Loucy (cell line): Measurements from ENCODE around the gene SGPP2.
"Not testable (repeated sequence)": the region's sequence is repeated elsewhere in the genome, so short reads cannot be mapped to it uniquely, and the experiment has no call there.

ENCODE experiments used
- H2AFZ ChIP-seq: fragments of 200-600 bp; sonication (generic); 2 replicates; pipeline ENCODE4 v1.6.0; 2016; ENCODE audit warnings: antibody characterized with exemption, mild to moderate bottlenecking, low read length, moderate library complexity
- H3F3A ChIP-seq: fragments of 200-600 bp; 2 replicates; pipeline ENCODE4 v1.6.0; 2016; ENCODE audit warnings: antibody characterized with exemption, low read depth, mild to moderate bottlenecking
- H3K27me3 ChIP-seq: fragments of 200-600 bp; sonication (generic); 2 replicates; pipeline ENCODE4 v1.6.1; 2014; ENCODE audit warnings: low read length, mild to moderate bottlenecking; ENCODE audit not compliant: insufficient read depth, poor library complexity, severe bottlenecking
- H3K36me3 ChIP-seq: fragments of 200-600 bp; sonication (generic); 2 replicates; pipeline ENCODE4 v1.6.1; 2016; ENCODE audit warnings: low read length; ENCODE audit not compliant: insufficient read depth
- H3K4me1 ChIP-seq: fragments of 200-600 bp; sonication (generic); 2 replicates; pipeline ENCODE4 v1.5.1; 2014; ENCODE audit warnings: low read length, mild to moderate bottlenecking; ENCODE audit not compliant: insufficient read depth, poor library complexity, severe bottlenecking
- H3K4me2 ChIP-seq: fragments of 200-600 bp; sonication (generic); 2 replicates; pipeline ENCODE4 v1.6.0; 2014; ENCODE audit warnings: antibody characterized with exemption, low read length, low read depth, mild to moderate bottlenecking; ENCODE audit not compliant: poor library complexity, severe bottlenecking
- H3K4me3 ChIP-seq: fragments of 200-600 bp; sonication (generic); 2 replicates; pipeline ENCODE4 v1.5.1; 2014; ENCODE audit warnings: low read length, mild to moderate bottlenecking, mixed read lengths; ENCODE audit not compliant: poor library complexity, severe bottlenecking
- H3K79me2 ChIP-seq: fragments of 200-600 bp; sonication (generic); 2 replicates; pipeline ENCODE4 v1.6.1; 2014; ENCODE audit warnings: low read length; ENCODE audit not compliant: insufficient read depth
- H3K9ac ChIP-seq: fragments of 200-600 bp; sonication (generic); 2 replicates; pipeline ENCODE4 v1.6.0; 2014; ENCODE audit warnings: mild to moderate bottlenecking, low read depth, low read length, moderate library complexity; ENCODE audit not compliant: poor library complexity, severe bottlenecking
- H3K9me2 ChIP-seq: fragments of 200-600 bp; sonication (generic); replicated peaks from 2 replicates; pipeline ENCODE4 v1.6.1; 2016; ENCODE audit warnings: low read depth, low read length, mixed read lengths
- H3K9me3 ChIP-seq: fragments of 200-600 bp; sonication (generic); 2 replicates; pipeline ENCODE4 v1.6.1; 2014; ENCODE audit warnings: mild to moderate bottlenecking, antibody characterized with exemption, low read length, low read depth; ENCODE audit not compliant: insufficient read depth
- H4K20me1 ChIP-seq: fragments of 200-600 bp; sonication (generic); 2 replicates; pipeline ENCODE4 v1.6.0; 2014; ENCODE audit warnings: antibody characterized with exemption, low read length, mild to moderate bottlenecking; ENCODE audit not compliant: insufficient read depth, poor library complexity, severe bottlenecking
- EZH2phosphoT487 ChIP-seq: fragments of 200-600 bp; IDR thresholded peaks from 2 replicates; pipeline ENCODE4 v1.6.1; 2018; ENCODE audit warnings: antibody characterized with exemption, mild to moderate bottlenecking, moderate library complexity, borderline replicate concordance
- TF ChIP-seq, protein P1 (sequence below): fragments of 200-600 bp; sonication (generic); conservative IDR thresholded peaks from 2 replicates; pipeline ENCODE4 v1.5.1; 2014; ENCODE audit warnings: mild to moderate bottlenecking, antibody characterized with exemption, low read length

The SGPP2 gene

DNA sequence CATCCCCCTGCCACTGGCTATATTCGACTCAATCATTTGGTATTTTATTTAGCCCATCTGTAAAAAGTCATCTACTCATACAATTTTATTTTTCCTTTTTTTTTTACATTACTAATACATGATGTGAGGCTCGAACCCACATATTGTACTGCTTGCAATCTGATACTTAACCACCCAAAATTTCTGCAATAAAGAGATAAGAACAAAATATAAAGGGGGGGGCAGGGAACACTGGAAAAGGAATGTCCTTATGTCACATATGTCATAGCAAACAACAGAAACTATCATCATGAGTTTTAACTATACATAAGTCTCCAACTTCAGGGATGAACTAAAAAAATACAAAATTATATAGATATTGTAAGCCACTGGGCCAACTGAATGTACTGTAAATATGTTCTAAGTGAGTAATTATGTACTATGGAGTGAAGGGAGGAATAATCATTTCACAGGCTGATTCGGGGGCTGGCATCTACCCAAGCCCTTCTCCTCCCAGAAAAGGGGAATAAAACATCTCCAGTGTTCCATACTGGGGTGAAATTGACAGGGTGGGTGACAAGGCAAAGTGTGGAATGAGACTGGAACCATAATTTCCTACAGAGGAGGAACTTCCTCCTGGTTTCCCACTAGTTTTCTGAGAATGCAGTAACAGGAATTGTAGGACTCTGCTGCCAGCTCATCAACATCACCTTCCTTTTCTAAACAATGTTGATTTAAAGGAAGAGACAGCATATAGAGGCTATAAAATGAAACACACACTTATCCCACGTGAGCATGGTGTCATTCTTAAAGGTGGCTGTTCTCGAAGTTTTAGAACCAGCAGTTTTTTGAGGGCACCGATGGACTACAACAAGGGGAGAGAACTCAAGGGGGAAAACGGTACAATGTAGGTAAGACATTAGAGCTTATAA, 152.1 kb downstream of the SGPP2 start:
- Histone ChIP-seq H3K4me1 (peaks cover 16% of the 10 kb centered on the region), H3K79me2 (peaks cover 4% of the 10 kb centered on the region; the same call in 1 of the 2 replicates)
- TF ChIP-seq EZH2phosphoT487: no peak
- TF ChIP-seq, protein P1, sequence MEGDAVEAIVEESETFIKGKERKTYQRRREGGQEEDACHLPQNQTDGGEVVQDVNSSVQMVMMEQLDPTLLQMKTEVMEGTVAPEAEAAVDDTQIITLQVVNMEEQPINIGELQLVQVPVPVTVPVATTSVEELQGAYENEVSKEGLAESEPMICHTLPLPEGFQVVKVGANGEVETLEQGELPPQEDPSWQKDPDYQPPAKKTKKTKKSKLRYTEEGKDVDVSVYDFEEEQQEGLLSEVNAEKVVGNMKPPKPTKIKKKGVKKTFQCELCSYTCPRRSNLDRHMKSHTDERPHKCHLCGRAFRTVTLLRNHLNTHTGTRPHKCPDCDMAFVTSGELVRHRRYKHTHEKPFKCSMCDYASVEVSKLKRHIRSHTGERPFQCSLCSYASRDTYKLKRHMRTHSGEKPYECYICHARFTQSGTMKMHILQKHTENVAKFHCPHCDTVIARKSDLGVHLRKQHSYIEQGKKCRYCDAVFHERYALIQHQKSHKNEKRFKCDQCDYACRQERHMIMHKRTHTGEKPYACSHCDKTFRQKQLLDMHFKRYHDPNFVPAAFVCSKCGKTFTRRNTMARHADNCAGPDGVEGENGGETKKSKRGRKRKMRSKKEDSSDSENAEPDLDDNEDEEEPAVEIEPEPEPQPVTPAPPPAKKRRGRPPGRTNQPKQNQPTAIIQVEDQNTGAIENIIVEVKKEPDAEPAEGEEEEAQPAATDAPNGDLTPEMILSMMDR: no peak

DNA sequence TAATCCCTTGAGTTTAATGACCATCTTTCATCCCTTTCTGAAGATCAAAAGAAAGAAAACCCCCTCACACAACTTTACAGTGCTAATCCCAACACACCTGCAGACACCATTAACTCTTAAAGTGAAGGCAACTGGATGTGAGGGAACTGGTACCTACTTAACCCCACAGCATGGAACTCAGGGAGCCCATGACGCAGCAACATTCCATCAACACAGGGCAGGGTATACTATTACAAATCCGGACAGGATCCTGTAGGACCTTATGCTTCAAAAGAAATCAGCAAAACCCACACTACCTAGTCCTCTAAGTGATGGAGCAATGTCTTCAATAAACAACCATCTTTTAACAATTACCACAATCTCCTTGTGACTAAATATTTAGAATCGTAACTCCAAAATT, 153.0 kb downstream of the SGPP2 start:
- H3K9me3 ChIP-seq: no peaks in the 10 kb centered on the region
- H2AFZ ChIP-seq: no peak overlapping the region
- no peaks in the 10 kb centered on the region for H4K20me1 ChIP-seq
- no peak overlapping the region for H3K9ac ChIP-seq
- no peaks in the 10 kb centered on the region for H3K9me2 ChIP-seq
- no peak overlapping the region for H3K4me2 ChIP-seq
- H3F3A ChIP-seq: no peaks in the 10 kb centered on the region
- no peaks in the 10 kb centered on the region for H3K27me3 ChIP-seq
- no peak overlapping the region for H3K4me3 ChIP-seq
- peaks cover 15% of the 10 kb centered on the region for H3K4me1 ChIP-seq
- peaks cover 11% of the 10 kb centered on the region; the same call in 1 of the 2 replicates for H3K36me3 ChIP-seq
- TF ChIP-seq, protein P1: no peak
- TF ChIP-seq EZH2phosphoT487: no peak
- H3K79me2 ChIP-seq: peaks cover 4% of the 10 kb centered on the region; the same call in 1 of the 2 replicates

More for the DNA sequence above, 152.1 kb downstream of the SGPP2 start:
- Histone ChIP-seq H3K27me3 (no peaks in the 10 kb centered on the region), H3K9me2 (no peaks in the 10 kb centered on the region), H3K4me3 (no peak overlapping the region), H3K4me2 (no peak overlapping the region), H3F3A (no peaks in the 10 kb centered on the region), H4K20me1 (no peaks in the 10 kb centered on the region), H3K9ac (no peak overlapping the region), H2AFZ (no peak overlapping the region), H3K36me3 (peaks cover 8% of the 10 kb centered on the region; the same call in 1 of the 2 replicates), H3K9me3 (no peaks in the 10 kb centered on the region)

DNA sequence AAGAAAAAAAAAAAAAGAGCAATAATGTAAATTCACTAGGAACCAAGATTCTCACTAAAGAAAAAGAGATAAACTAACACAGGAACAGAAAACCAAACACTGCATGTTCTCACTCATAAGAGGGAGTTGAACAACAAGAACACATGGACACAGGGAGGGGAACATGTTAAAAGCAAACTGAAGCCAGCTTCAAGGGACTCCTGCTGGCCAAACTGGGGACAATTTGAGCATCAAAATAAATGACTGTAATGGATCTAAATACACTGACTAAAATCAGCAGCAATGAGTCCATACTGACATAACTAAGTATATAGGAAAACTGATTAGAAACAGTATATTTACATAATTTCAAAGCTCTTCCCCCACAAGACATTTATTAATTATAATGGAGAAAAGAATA, 158.6 kb downstream of the SGPP2 start:
- H3K79me2 ChIP-seq: peaks cover 4% of the 10 kb centered on the region; the same call in 1 of the 2 replicates

DNA sequence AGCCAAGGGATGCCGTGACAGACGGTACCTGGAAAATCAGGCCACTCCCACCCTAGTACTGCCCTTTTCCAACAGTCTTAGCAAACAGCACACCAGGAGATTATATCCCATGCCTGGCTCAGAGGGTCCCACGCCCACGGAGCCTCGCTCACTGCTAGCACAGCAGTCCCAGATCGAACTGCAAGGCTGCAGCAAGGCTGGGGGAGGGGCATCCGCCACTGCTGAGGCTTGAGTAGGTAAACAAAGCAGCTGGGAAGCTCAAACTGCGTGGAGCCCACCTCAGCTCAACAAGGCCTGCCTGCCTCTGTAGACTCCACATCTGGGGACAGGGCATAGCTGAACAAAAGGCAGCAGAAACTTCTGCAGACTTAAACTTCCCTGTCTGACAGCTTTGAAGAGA, 160.2 kb downstream of the SGPP2 start:
- H3K36me3 ChIP-seq: not testable (repeated sequence)

More for the DNA sequence above, 158.6 kb downstream of the SGPP2 start:
- H3K9me3 ChIP-seq: 0 out of 2 replicates have a peak, but pooled peaks cover 2% of the 10 kb centered on the region
- H3K4me3 ChIP-seq: no peak overlapping the region
- no peaks in the 10 kb centered on the region for H3K9me2 ChIP-seq
- no peak overlapping the region for H3K9ac ChIP-seq
- H3K36me3 ChIP-seq: peaks cover 6% of the 10 kb centered on the region; the same call in 1 of the 2 replicates
- no peak overlapping the region for H3K4me2 ChIP-seq
- no peaks in the 10 kb centered on the region for H3K27me3 ChIP-seq
- H4K20me1 ChIP-seq: no peaks in the 10 kb centered on the region
- peaks cover 6% of the 10 kb centered on the region for H3K4me1 ChIP-seq
- no peaks in the 10 kb centered on the region for H3F3A ChIP-seq
- TF ChIP-seq, protein P1: peak; percentile 40; the same call in 1 of the 2 replicates
- TF ChIP-seq EZH2phosphoT487: no peak
- H2AFZ ChIP-seq: no peak overlapping the region

More for the DNA sequence above, 160.2 kb downstream of the SGPP2 start:
- H2AFZ ChIP-seq, H3K9me2 ChIP-seq, H3K9me3 ChIP-seq, H3K27me3 ChIP-seq, H3K79me2 ChIP-seq, H3F3A ChIP-seq, H4K20me1 ChIP-seq, H3K4me1 ChIP-seq, H3K4me2 ChIP-seq, H3K9ac ChIP-seq, H3K4me3 ChIP-seq: not testable (repeated sequence)
